ENCODE results near the gene SH3RF2. TPM values are rescaled to one million over a fixed set of nuclear protein-coding genes. Genes with fewer than 3 reads are reported as not detected.
A peak's percentile ranks its signal among the peaks of the same experiment; 100 is the strongest.
"Not testable (repeated sequence)": the region's sequence is repeated elsewhere in the genome, so short reads cannot be mapped to it uniquely, and the experiment has no call there.

The SH3RF2 gene
- total RNA-seq, 2 experiments from 2014 or later: not detected

DNA sequence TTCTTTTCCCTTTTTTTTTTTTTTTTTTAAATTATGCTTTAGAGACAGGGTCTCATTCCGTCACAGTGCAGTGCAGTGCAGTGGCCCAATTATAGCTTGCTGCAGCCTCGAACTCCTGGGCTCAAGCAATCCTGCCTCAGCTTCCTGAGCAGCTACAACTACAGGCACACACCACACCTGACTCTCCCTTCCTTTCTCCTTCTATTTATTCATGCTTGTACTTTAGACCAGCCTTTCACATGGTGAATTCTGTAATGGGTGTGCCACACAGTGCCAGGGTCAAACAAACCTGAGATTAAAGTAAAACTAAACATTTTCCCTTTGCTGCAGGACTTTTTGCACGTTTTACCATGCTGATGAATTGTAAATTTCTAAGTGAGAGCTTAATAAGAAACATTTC, 8.0 kb downstream of the SH3RF2 start:
- DNase-seq (no peak), ATAC-seq (no peak)
- ChIA-PET CTCF (no interaction called here), POLR2A (no interaction called here)
- no peaks in the 10 kb centered on the region for H3K36me3 Mint-ChIP-seq (ENCODE audit: low read depth)
- H3K9me3 Mint-ChIP-seq (ENCODE audit: insufficient read depth): no peaks in the 10 kb centered on the region
- H3K4me3 Mint-ChIP-seq: no peak overlapping the region
- H3K27ac Mint-ChIP-seq: no peak overlapping the region
- H3K27me3 Mint-ChIP-seq (ENCODE audit: low read depth): peaks cover 21% of the 10 kb centered on the region
- peaks cover 23% of the 10 kb centered on the region for H3K4me1 Mint-ChIP-seq (ENCODE audit: low read depth)

GRCh38 chr5:145945620-145946111, 9.3 kb downstream of the SH3RF2 start:
- Mint-ChIP-seq H3K27me3 (ENCODE audit: low read depth) (peaks cover 25% of the 10 kb centered on the region), H3K4me1 (ENCODE audit: low read depth) (peaks cover 23% of the 10 kb centered on the region), H3K4me3 (no peak overlapping the region), H3K36me3 (ENCODE audit: low read depth) (no peaks in the 10 kb centered on the region), H3K9me3 (ENCODE audit: insufficient read depth) (no peaks in the 10 kb centered on the region), H3K27ac (no peak overlapping the region)
- POLR2A ChIA-PET: no interaction called here
- DNase-seq (no peak), ATAC-seq (no peak)
- CTCF ChIA-PET: interaction anchor here (0.5 to 0.8 kb wide), 2 partner anchors 120 to 1787 kb away, joined by 3 to 4 read pairs; no protein-coding TSS in a partner anchor

- H3K9me3 Mint-ChIP-seq (ENCODE audit: insufficient read depth): no peaks in the 10 kb centered on the region
- no peak overlapping the region for H3K27ac Mint-ChIP-seq
- POLR2A ChIA-PET: no interaction called here
- H3K36me3 Mint-ChIP-seq (ENCODE audit: low read depth): no peaks in the 10 kb centered on the region
- peaks cover 23% of the 10 kb centered on the region for H3K4me1 Mint-ChIP-seq (ENCODE audit: low read depth)
- no peak overlapping the region for H3K4me3 Mint-ChIP-seq
- H3K27me3 Mint-ChIP-seq (ENCODE audit: low read depth): peaks cover 26% of the 10 kb centered on the region
- CTCF ChIA-PET: interaction anchor here (0.5 to 0.8 kb wide), 3 partner anchors 104 to 1788 kb away, joined by 3 to 4 read pairs (median 3); no protein-coding TSS in a partner anchor
- ATAC-seq: peak; percentile 90
- DNase-seq: peak; percentile 26
Observed at GRCh38 chr5:145946112-145946861, 9.9 kb downstream of the SH3RF2 start.

DNA sequence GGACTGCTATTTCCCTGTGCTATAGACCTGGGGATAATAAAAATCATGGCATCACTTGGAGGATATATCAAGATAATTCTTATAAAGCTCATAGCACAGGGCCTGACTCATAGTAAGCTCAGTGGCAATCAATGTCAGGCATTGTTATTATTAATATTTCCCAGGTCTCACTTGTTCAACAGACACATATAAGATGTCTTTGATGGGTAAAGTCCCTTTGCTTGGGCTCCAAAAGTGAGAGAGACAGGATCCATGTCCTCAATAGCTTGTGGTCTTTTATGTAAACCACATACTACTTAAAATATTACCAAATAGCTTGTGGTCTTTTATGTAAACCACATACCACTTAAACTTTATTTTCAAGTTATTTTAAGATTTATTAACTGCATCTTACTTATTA, 11.2 kb downstream of the SH3RF2 start:
- Mint-ChIP-seq H3K27me3 (ENCODE audit: low read depth) (peaks cover 24% of the 10 kb centered on the region), H3K4me3 (no peak overlapping the region), H3K4me1 (ENCODE audit: low read depth) (peaks cover 23% of the 10 kb centered on the region), H3K36me3 (ENCODE audit: low read depth) (no peaks in the 10 kb centered on the region), H3K27ac (no peak overlapping the region), H3K9me3 (ENCODE audit: insufficient read depth) (no peaks in the 10 kb centered on the region)
- CTCF ChIA-PET: interaction anchor here (0.7 kb wide), 1 partner anchor 122 kb away, joined by 3 read pairs; no protein-coding TSS in a partner anchor
- DNase-seq (no peak), ATAC-seq (no peak)
- POLR2A ChIA-PET: no interaction called here

DNA sequence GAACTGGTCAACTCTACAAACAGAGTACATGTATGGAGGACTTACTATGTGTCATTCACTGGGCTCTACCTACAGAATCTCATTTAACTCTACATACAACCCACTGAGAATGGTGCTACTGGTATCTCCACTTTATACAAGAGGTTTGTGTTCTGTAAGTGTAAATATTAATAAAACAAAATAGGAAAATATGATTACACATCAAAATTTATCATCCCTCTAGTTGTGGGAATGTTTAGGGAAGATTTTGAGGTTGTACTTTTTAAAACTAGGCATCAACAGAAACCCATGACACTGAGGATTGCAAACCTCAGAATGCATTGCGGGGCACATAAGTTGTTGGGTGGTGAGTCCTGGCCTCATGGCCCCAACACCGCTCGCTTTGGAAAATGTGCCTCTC, 11.7 kb downstream of the SH3RF2 start:
- Mint-ChIP-seq H3K36me3 (ENCODE audit: low read depth) (no peaks in the 10 kb centered on the region), H3K4me1 (ENCODE audit: low read depth) (peaks cover 23% of the 10 kb centered on the region), H3K27ac (no peak overlapping the region), H3K4me3 (no peak overlapping the region), H3K9me3 (ENCODE audit: insufficient read depth) (no peaks in the 10 kb centered on the region), H3K27me3 (ENCODE audit: low read depth) (peaks cover 23% of the 10 kb centered on the region)
- DNase-seq (no peak), ATAC-seq (no peak)
- POLR2A ChIA-PET: no interaction called here
- CTCF ChIA-PET: interaction anchor here (0.7 kb wide), 1 partner anchor 123 kb away, joined by 3 read pairs; no protein-coding TSS in a partner anchor

- H3K36me3 Mint-ChIP-seq (ENCODE audit: low read depth): no peaks in the 10 kb centered on the region
- H3K27me3 Mint-ChIP-seq (ENCODE audit: low read depth): peaks cover 27% of the 10 kb centered on the region
- H3K4me3 Mint-ChIP-seq: no peak overlapping the region
- ChIA-PET CTCF (no interaction called here), POLR2A (interaction anchor here (0.6 kb wide), 1 partner anchor 122 kb away, joined by 3 read pairs; no protein-coding TSS in a partner anchor)
- peaks cover 23% of the 10 kb centered on the region for H3K4me1 Mint-ChIP-seq (ENCODE audit: low read depth)
- no peak overlapping the region for H3K27ac Mint-ChIP-seq
- H3K9me3 Mint-ChIP-seq (ENCODE audit: insufficient read depth): no peaks in the 10 kb centered on the region
- no peak for DNase-seq
- ATAC-seq: no peak
Observed at GRCh38 chr5:145948921-145949320, 12.5 kb downstream of the SH3RF2 start.

GRCh38 chr5:145949474-145949873, 13.1 kb downstream of the SH3RF2 start:
- ChIA-PET CTCF (interaction anchor here (1.3 kb wide), 1 partner anchor 9 kb away, joined by 3 read pairs; no protein-coding TSS in a partner anchor), POLR2A (no interaction called here)
- Mint-ChIP-seq H3K27ac (no peak overlapping the region), H3K4me1 (ENCODE audit: low read depth) (peaks cover 23% of the 10 kb centered on the region), H3K36me3 (ENCODE audit: low read depth) (no peaks in the 10 kb centered on the region), H3K27me3 (ENCODE audit: low read depth) (peaks cover 27% of the 10 kb centered on the region), H3K4me3 (no peak overlapping the region), H3K9me3 (ENCODE audit: insufficient read depth) (no peaks in the 10 kb centered on the region)
- ATAC-seq (no peak), DNase-seq (no peak)

DNA sequence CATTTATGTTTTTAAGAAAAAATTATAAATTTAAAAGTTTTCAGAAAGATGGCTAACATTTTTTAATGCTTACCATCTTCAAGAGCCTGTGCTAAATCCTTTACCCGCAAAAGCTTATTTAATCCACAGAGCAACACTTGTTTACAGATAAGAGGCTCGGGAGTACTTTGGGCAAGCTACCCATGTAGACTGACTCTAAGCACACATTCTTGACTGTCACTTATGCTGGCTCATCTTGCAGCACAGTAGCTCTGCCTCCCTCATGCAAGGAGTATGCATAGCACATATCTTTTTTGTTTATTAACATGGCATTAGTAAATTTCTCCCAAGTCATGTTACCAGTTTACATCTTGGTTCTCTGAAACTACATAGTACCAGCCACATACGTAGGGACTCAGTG, 14.7 kb downstream of the SH3RF2 start:
- H3K36me3 Mint-ChIP-seq (ENCODE audit: low read depth): no peaks in the 10 kb centered on the region
- ATAC-seq (no peak), DNase-seq (no peak)
- H3K27me3 Mint-ChIP-seq (ENCODE audit: low read depth): peaks cover 32% of the 10 kb centered on the region
- POLR2A ChIA-PET: no interaction called here
- no peaks in the 10 kb centered on the region for H3K9me3 Mint-ChIP-seq (ENCODE audit: insufficient read depth)
- CTCF ChIA-PET: interaction anchor here (1.3 kb wide), 1 partner anchor 10 kb away, joined by 3 read pairs; no protein-coding TSS in a partner anchor
- H3K4me1 Mint-ChIP-seq (ENCODE audit: low read depth): peaks cover 14% of the 10 kb centered on the region
- no peak overlapping the region for H3K27ac Mint-ChIP-seq
- H3K4me3 Mint-ChIP-seq: no peak overlapping the region

DNA sequence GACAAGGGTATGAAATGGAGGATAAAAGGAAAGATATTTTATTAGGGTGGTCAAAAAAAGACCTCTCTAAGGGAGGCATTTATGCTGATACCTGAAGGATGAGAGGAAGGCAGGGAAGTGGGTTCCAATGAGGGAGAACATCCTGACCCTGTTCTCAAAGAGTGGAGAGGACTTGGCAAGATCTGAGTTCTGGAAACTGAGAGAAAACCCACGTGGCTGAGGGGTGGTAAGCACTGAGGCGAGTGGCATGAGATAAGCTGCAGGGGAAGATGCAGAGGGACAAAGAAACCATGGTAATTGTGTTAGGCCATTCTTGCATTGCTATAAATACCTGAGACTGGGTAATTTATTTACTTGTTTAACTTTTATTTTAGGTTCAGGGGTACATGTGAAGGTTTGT, 16.8 kb downstream of the SH3RF2 start:
- H3K4me1 Mint-ChIP-seq (ENCODE audit: low read depth): no peaks in the 10 kb centered on the region
- no peaks in the 10 kb centered on the region for H3K9me3 Mint-ChIP-seq (ENCODE audit: insufficient read depth)
- no peak for DNase-seq
- CTCF ChIA-PET: no interaction called here
- H3K27me3 Mint-ChIP-seq (ENCODE audit: low read depth): peaks cover 37% of the 10 kb centered on the region
- no peak overlapping the region for H3K4me3 Mint-ChIP-seq
- H3K36me3 Mint-ChIP-seq (ENCODE audit: low read depth): no peaks in the 10 kb centered on the region
- no peak overlapping the region for H3K27ac Mint-ChIP-seq
- POLR2A ChIA-PET: no interaction called here
- ATAC-seq: no peak

DNA sequence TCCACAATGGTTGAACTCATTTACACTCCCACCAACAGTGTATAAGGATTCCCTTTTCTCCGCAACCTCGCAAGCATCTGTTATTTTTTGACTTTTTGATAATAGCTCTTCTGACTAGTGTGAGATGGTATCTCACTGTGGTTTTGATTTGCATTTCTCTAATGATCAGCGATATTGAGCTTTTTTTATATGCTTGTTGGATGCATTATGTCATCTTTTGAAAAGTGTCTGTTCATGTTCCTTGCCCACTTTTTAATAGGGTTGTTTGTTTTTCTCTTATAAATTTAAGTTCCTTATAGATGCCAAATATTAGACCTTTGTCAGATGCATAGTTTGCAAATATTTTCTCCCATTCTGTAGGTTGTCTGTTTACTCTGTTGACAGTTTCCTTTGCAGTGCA, 17.8 kb downstream of the SH3RF2 start:
- POLR2A ChIA-PET; H3K9me3 Mint-ChIP-seq (ENCODE audit: insufficient read depth); H3K36me3 Mint-ChIP-seq (ENCODE audit: low read depth); DNase-seq; H3K27ac Mint-ChIP-seq; CTCF ChIA-PET; H3K4me1 Mint-ChIP-seq (ENCODE audit: low read depth); ATAC-seq; H3K4me3 Mint-ChIP-seq: not testable (repeated sequence)
- peaks cover 34% of the 10 kb centered on the region for H3K27me3 Mint-ChIP-seq (ENCODE audit: low read depth)

GRCh38 chr5:145957388-145957787, 21.0 kb downstream of the SH3RF2 start:
- H3K36me3 Mint-ChIP-seq (ENCODE audit: low read depth): no peaks in the 10 kb centered on the region
- no peaks in the 10 kb centered on the region for H3K9me3 Mint-ChIP-seq (ENCODE audit: insufficient read depth)
- ChIA-PET CTCF (no interaction called here), POLR2A (no interaction called here)
- no peak for ATAC-seq
- DNase-seq: no peak
- H3K27me3 Mint-ChIP-seq (ENCODE audit: low read depth): peaks cover 20% of the 10 kb centered on the region
- H3K4me3 Mint-ChIP-seq: no peak overlapping the region
- H3K4me1 Mint-ChIP-seq (ENCODE audit: low read depth): no peaks in the 10 kb centered on the region
- H3K27ac Mint-ChIP-seq: no peak overlapping the region

GRCh38 chr5:145958436-145958835, 22.1 kb downstream of the SH3RF2 start:
- peaks cover 20% of the 10 kb centered on the region for H3K27me3 Mint-ChIP-seq (ENCODE audit: low read depth)
- no peak overlapping the region for H3K27ac Mint-ChIP-seq
- H3K36me3 Mint-ChIP-seq (ENCODE audit: low read depth): no peaks in the 10 kb centered on the region
- H3K9me3 Mint-ChIP-seq (ENCODE audit: insufficient read depth): no peaks in the 10 kb centered on the region
- no peaks in the 10 kb centered on the region for H3K4me1 Mint-ChIP-seq (ENCODE audit: low read depth)
- ChIA-PET CTCF (no interaction called here), POLR2A (no interaction called here)
- ATAC-seq (no peak), DNase-seq (no peak)
- no peak overlapping the region for H3K4me3 Mint-ChIP-seq

Measured in activated CD8-positive, alpha-beta T cell treated with anti-CD3 and anti-CD28 coated beads, Interleukin-2, amount 10 ng/mL, durations not matched to agents 7 days and 5 days (primary cell).